ENCODE results near the gene CREBBP. TPM values are rescaled to one million over a fixed set of nuclear protein-coding genes. Genes with fewer than 3 reads are reported as not detected.

The CREBBP gene
- total and polyA plus RNA-seq, 2 donors (not counting 3 experiments of a cell fraction or from before 2014, with no cell fraction given): 13.8 to 72.7 TPM

- Histone ChIP-seq H3K4me3 (replicated peaks in 1 of 3; ENCODE audit: insufficient read depth in 1 of 3, low read depth in 1 of 3, low read length in 3 of 3) (no peak overlapping the region), H3K9me3 (replicated peaks; ENCODE audit: control insufficient read depth, insufficient read depth, low read length) (no peaks in the 10 kb centered on the region), H3K36me3 (ENCODE audit: control insufficient read depth in 2 of 2, extremely low read depth in 1 of 2, insufficient read depth in 2 of 2, low read length in 2 of 2) (no peaks in the 10 kb centered on the region), H3K27ac (ENCODE audit: insufficient read depth, low read depth, low read length) (no peak overlapping the region), H2AFZ (ENCODE audit: low read depth, low read length) (no peak overlapping the region), H4K20me1 (replicated peaks; ENCODE audit: control insufficient read depth, extremely low read depth, insufficient read depth, low read length) (no peaks in the 10 kb centered on the region), H3K9ac (replicated peaks; ENCODE audit: extremely low read depth, insufficient read depth, low read length) (no peak overlapping the region), H3K4me2 (ENCODE audit: insufficient read depth, low read length) (no peak overlapping the region), H3K9me1 (replicated peaks; ENCODE audit: control insufficient read depth, extremely low read depth, insufficient read depth, low read length) (no peaks in the 10 kb centered on the region), H3K4me1 (ENCODE audit: control insufficient read depth, extremely low read depth, insufficient read depth, low read length) (no peaks in the 10 kb centered on the region), H3K27me3 (ENCODE audit: control insufficient read depth in 2 of 2, insufficient read depth in 2 of 2, low read length in 2 of 2) (no peaks in the 10 kb centered on the region), H3K79me2 (ENCODE audit: control insufficient read depth, insufficient read depth, low read length) (peaks cover 2% of the 10 kb centered on the region)
- FAIRE-seq: no peak
- CTCF ChIA-PET: interaction anchor here (0.6 to 1.3 kb wide), 2 partner anchors 9 to 16 kb away, joined by 3 read pairs; no protein-coding TSS in a partner anchor
- dilution Hi-C loops (cut with MboI; ENCODE audit: extremely low pct_ligation_motif_present, low sequenced_read_pairs) (no loop called here), intact Hi-C loops (cut with micrococcal nuclease) (no loop called here)
- DNase-seq (ENCODE audit: low read depth, low spot score): no peak
- TF ChIP-seq CTCF (IDR thresholded peaks at IDR 0.05; ENCODE audit: extremely low read depth in 1 of 2, insufficient read depth in 1 of 2, low read depth in 1 of 2, low read length in 2 of 2) (no peak), JUN (IDR thresholded peaks at IDR 0.05; ENCODE audit: borderline replicate concordance, insufficient read depth, insufficient read length, low read depth) (no peak), FOS (IDR thresholded peaks at IDR 0.05; ENCODE audit: borderline replicate concordance, insufficient read depth, low read length) (no peak), EZH2 (IDR thresholded peaks at IDR 0.05; ENCODE audit: borderline replicate concordance, low read depth, low read length, severe bottlenecking) (no peak), MYC (IDR thresholded peaks at IDR 0.05; ENCODE audit: low read depth, low read length) (no peak)
- no TSS peak for BruUV-seq (replicated peaks)
- POLR2A ChIA-PET: no interaction called here
These were observed 184.7 kb downstream of the CREBBP start for GRCh38 chr16:3695610-3696369.

Data from endothelial cell of umbilical vein (primary cell).